HEK293T (cell line): ENCODE measurements around the gene PYGO1.
"Not testable (repeated sequence)": the region's sequence is repeated elsewhere in the genome, so short reads cannot be mapped to it uniquely, and the experiment has no call there.

ENCODE experiments used
- CTCF ChIA-PET: fragments of 350-600 bp; formaldehyde crosslinking; extraction: SDS; loops from one replicate; lab custom pipeline; 2021; ENCODE audit warnings: antibody characterized with exemption, inconsistent platforms; lab: Yijun Ruan, JAX
- POLR2A ChIA-PET: fragments of 350-600 bp; formaldehyde crosslinking; extraction: SDS; loops from one replicate; lab custom pipeline; 2020; ENCODE audit warnings: antibody characterized with exemption, inconsistent platforms; lab: Yijun Ruan, JAX
- DNase-seq: peaks from one replicate; pipeline ENCODE4 v3.0.0; 2012; ENCODE audit warnings: mixed read lengths; ENCODE audit errors: extremely low spot score
- ARNT ChIP-seq: fragments of 450-650 bp; IDR thresholded peaks from 2 replicates; pipeline ENCODE4 v1.6.1; 2017; ENCODE audit warnings: mild to moderate bottlenecking
- BHLHE40 ChIP-seq: fragments of 450-650 bp; IDR thresholded peaks from 2 replicates; pipeline ENCODE4 v1.6.1; 2016; ENCODE audit warnings: mild to moderate bottlenecking, moderate library complexity, borderline replicate concordance
- CTBP1 ChIP-seq: fragments of 450-650 bp; IDR thresholded peaks from 2 replicates; pipeline ENCODE4 v1.6.1; 2016; ENCODE audit warnings: borderline replicate concordance
- ELF4 ChIP-seq: fragments of 450-650 bp; IDR thresholded peaks from 2 replicates; pipeline ENCODE4 v1.6.1; 2017; ENCODE audit warnings: antibody characterized with exemption
- FOXA1 ChIP-seq: fragments of 450-650 bp; IDR thresholded peaks from 2 replicates; pipeline ENCODE4 v1.6.1; 2016; ENCODE audit warnings: mild to moderate bottlenecking
- FOXK2 ChIP-seq: fragments of 450-650 bp; IDR thresholded peaks from 2 replicates; pipeline ENCODE4 v1.6.1; 2016; ENCODE audit warnings: mild to moderate bottlenecking
- FOXM1 ChIP-seq: fragments of 450-650 bp; IDR thresholded peaks from 2 replicates; pipeline ENCODE4 v1.6.1; 2017; ENCODE audit warnings: mild to moderate bottlenecking, borderline replicate concordance
- HDGF ChIP-seq: fragments of 450-650 bp; IDR thresholded peaks from 2 replicates; pipeline ENCODE4 v1.6.1; 2017; ENCODE audit warnings: antibody characterized with exemption, borderline replicate concordance
- L3MBTL2 ChIP-seq: fragments of 450-650 bp; conservative IDR thresholded peaks from 2 replicates; pipeline ENCODE4 v1.6.1; 2016; ENCODE audit warnings: mild to moderate bottlenecking
- LEF1 ChIP-seq: fragments of 450-650 bp; IDR thresholded peaks from 2 replicates; pipeline ENCODE4 v1.6.1; 2017; ENCODE audit warnings: mild to moderate bottlenecking, borderline replicate concordance
- NFRKB ChIP-seq: fragments of 450-650 bp; IDR thresholded peaks from 2 replicates; pipeline ENCODE4 v1.6.1; 2016; ENCODE audit warnings: mild to moderate bottlenecking, moderate library complexity
- SP1 ChIP-seq: fragments of 450-650 bp; IDR thresholded peaks from 2 replicates; pipeline ENCODE4 v1.6.1; 2017
- SUZ12 ChIP-seq: fragments of 450-650 bp; IDR thresholded peaks from 2 replicates; pipeline ENCODE4 v1.6.1; 2016; ENCODE audit warnings: mild to moderate bottlenecking
- TARDBP ChIP-seq: fragments of 450-650 bp; IDR thresholded peaks from 2 replicates; pipeline ENCODE4 v1.6.1; 2016
- ZNF384 ChIP-seq: fragments of 450-650 bp; IDR thresholded peaks from 2 replicates; pipeline ENCODE4 v1.6.1; 2016
- TF ChIP-seq, protein P1 (sequence below): fragments of 450-650 bp; IDR thresholded peaks from 2 replicates; pipeline ENCODE4 v1.6.1; 2016

PYGO1 gene

DNA sequence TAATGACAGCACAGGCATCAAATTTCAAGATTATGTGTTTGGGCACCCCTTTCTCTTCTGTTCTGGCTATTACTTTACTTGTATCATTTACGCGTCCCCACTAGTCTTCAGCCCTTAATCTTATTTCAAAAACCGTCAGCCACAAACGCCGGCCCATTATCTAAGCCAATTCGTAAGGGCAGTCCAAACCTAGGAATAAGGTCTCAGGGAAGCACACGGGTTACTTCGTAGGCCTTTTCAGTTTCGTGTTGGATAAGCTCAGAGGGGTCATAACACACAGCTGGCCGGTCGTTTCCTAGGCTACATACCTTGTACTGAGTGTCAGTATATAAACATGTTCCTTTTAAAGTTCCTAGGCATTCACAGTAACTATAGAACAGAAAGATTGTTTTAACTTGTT, 75.0 kb downstream of the PYGO1 start:
- CTCF ChIA-PET, result no interaction called here
- POLR2A ChIA-PET, result no interaction called here
- TF ChIP-seq FOXA1 (no peak), LEF1 (no peak), SP1 (no peak), SUZ12 (no peak), FOXK2 (no peak), BHLHE40 (no peak), ZNF384 (no peak), L3MBTL2 (no peak), ARNT (no peak)
- no peak for DNase-seq

GRCh38 chr15:55507567-55507966, 80.6 kb downstream of the PYGO1 start:
- TF ChIP-seq HDGF, result no peak
- TF ChIP-seq ZNF384, result no peak
- TF ChIP-seq, protein P1, sequence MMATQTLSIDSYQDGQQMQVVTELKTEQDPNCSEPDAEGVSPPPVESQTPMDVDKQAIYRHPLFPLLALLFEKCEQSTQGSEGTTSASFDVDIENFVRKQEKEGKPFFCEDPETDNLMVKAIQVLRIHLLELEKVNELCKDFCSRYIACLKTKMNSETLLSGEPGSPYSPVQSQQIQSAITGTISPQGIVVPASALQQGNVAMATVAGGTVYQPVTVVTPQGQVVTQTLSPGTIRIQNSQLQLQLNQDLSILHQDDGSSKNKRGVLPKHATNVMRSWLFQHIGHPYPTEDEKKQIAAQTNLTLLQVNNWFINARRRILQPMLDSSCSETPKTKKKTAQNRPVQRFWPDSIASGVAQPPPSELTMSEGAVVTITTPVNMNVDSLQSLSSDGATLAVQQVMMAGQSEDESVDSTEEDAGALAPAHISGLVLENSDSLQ, result no peak
- TF ChIP-seq SP1, result no peak
- TF ChIP-seq BHLHE40, result no peak
- TF ChIP-seq ELF4, result no peak
- TF ChIP-seq NFRKB, result no peak
- no peak for TF ChIP-seq FOXK2
- TF ChIP-seq LEF1, result no peak
- no peak for TF ChIP-seq FOXA1
- ChIA-PET CTCF (no interaction called here), POLR2A (no interaction called here)
- DNase-seq, result no peak

DNA sequence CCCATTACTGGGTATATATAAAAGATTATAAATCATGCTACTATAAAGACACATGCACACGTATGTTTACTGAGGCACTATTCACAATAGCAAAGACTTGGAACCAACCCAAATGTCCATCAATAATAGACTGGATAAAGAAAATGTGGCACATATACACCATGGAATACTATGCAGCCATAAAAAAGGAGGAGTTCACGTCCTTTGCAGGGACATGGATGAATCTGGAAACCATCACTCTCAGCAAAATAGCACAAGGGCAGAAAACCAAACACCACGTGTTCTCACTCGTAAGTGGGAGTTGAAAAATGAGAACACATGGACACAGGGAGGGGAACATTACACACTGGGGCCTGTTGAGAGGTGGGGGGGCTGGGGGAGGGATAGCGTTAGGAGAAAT, 82.7 kb downstream of the PYGO1 start:
- POLR2A ChIA-PET, CTCF ChIA-PET, DNase-seq: not testable (repeated sequence)

- CTCF ChIA-PET, result no interaction called here
- TF ChIP-seq ELF4 (no peak), ARNT (no peak), LEF1 (no peak), FOXM1 (no peak), ZNF384 (no peak), TARDBP (no peak), FOXA1 (no peak), CTBP1 (no peak), FOXK2 (no peak), SP1 (no peak), HDGF (no peak)
Observed at GRCh38 chr15:55499151-55499550, 89.0 kb downstream of the PYGO1 start.

DNA sequence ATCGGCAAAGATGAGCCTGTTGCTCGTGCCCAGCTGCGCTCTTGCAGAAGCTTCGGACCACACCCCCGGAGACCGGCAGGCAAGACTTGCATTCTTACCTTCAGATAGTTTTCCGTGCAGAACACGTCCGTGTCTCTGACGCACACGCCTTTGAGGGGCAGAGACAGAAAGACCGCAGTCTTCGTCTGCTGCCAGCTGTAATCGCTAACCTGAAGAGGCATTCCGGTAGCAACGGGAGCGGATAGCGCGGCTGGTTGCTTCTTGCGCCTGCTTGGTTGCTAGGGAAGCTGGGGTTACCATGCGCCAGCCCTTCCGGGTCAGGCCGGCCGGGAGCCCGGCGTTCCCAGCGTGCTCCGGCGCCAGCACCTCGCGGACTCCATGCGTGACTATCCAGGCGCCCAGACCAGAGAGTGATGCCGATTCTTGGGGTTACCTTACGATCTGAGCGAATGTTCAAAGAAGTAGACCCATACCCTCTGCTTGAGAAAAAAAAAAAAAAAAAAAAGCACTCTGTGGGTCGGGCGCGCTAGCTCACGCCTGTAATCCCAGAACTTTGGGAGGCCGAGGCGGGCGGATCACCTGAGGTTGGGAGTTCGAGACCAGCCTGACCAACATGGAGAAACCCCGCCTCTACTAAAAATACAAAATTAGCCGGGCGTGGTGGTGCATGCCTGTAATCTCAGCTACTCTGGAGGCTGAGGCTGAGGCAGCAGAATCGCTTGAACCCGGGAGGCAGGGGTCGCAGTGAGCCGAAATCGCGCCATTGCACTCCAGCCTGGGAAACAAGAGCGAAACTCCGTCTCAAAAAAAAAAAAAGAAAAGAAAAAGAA, 89.8 kb downstream of the PYGO1 start:
- POLR2A ChIA-PET, result not testable (repeated sequence)
- DNase-seq, result peak; percentile 79
- CTCF ChIA-PET, result interaction anchor here (0.6 kb wide), 1 partner anchor 35 kb away, joined by 3 read pairs; no protein-coding TSS in a partner anchor
- TF ChIP-seq ELF4 (peak; percentile 45; the same call in 1 of the 2 replicates), L3MBTL2 (peak; percentile 86)

More at GRCh38 chr15:55499151-55499550, 89.0 kb downstream of the PYGO1 start:
- POLR2A ChIA-PET, result no interaction called here
- DNase-seq, result no peak

GRCh38 chr15:55496716-55497115, 91.4 kb downstream of the PYGO1 start:
- TF ChIP-seq TARDBP (no peak), NFRKB (no peak), FOXM1 (no peak), ELF4 (no peak), FOXK2 (no peak), L3MBTL2 (no peak), CTBP1 (no peak), ZNF384 (no peak), SUZ12 (no peak), LEF1 (no peak), ARNT (no peak), SP1 (no peak), BHLHE40 (no peak), FOXA1 (no peak), HDGF (no peak)
- TF ChIP-seq, protein P1, result no peak
- ChIA-PET CTCF (no interaction called here), POLR2A (no interaction called here)

DNA sequence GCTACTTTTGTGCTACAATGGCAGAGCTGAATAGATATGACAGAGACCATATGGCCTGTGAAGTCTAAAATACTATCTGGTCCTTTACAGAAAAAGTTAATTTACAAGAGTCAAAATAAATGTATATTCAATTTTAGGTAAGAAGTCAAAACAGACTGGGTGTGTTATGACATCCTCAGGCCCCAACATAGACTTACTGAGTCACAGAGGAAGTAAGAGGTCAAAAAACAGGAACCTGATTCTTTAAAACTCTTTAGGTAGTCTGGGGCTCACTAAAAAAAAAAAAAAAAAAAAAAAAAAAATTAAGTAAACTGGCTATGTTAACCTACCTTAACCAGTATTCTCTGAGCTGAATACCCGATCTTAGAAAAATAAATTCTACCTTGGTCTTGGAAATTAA, 93.2 kb downstream of the PYGO1 start:
- POLR2A ChIA-PET, result no interaction called here
- no peak for DNase-seq
- TF ChIP-seq FOXK2 (no peak), CTBP1 (no peak), FOXA1 (no peak), HDGF (no peak), ELF4 (no peak), TARDBP (no peak), ZNF384 (no peak), L3MBTL2 (no peak), FOXM1 (no peak), SP1 (no peak), SUZ12 (no peak), NFRKB (no peak)
- TF ChIP-seq, protein P1, result no peak
- CTCF ChIA-PET, result no interaction called here

More at GRCh38 chr15:55496716-55497115, 91.4 kb downstream of the PYGO1 start:
- no peak for DNase-seq

GRCh38 chr15:55488952-55489600, 99.1 kb downstream of the PYGO1 start:
- POLR2A ChIA-PET, DNase-seq: not testable (repeated sequence)
- CTCF ChIA-PET, result interaction anchor here (0.7 kb wide), 1 partner anchor 285 kb away, joined by 4 read pairs; no protein-coding TSS in a partner anchor
